Breast epithelium (tissue), 3 donors: Measurements from ENCODE around the gene GRIK4.

ENCODE experiments used
- POLR2A ChIP-seq: fragments of 450-650 bp; IDR thresholded peaks from one replicate; pipeline ENCODE4 v1.6.1; 2016; ENCODE audit warnings: antibody characterized with exemption, mild to moderate bottlenecking, moderate library complexity
- TF ChIP-seq, protein P1 (sequence below), 3 donors: fragments of 450-650 bp; IDR thresholded peaks; one replicate each; pipeline ENCODE4 v1.5.1; 2016 to 2017; ENCODE audit warnings: antibody characterized with exemption in 3 of 3, mild to moderate bottlenecking in 3 of 3, moderate library complexity in 3 of 3

DNA sequence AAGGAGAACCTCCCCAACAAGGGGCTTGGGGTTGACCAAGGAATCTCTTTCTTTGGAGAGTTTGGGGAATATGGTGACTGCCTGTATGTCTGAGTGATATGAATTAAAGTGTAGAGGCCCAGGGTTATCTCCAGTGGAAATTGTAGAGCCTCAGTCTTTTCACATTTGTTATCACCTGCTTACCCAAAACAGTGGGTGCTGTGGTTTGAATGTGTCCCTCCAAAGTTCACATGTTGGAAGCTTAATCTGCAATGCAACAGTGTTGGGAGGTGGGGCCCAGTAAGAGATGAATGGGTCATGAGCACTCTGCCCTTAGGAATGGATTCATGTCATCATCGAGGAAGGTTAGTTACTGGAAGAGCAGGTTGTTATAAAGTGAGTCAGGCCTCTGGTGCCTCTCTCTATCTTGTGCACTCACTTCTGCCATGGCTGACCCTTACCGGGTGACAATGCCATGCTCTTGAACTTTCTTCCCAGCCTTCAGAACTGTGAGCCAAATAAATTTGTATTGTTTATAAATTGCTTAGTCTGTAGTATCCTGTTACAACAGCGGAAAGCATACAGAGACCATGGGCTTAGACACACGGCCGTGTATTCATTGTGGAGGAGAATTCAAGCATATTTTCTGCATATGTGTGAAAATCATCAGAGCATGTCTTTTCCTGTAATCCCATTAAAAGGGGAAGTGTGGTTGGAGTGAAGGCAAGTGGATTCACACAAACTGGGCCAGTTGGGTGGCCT lies 398.3 kb downstream of the GRIK4 start:
- no peak for TF ChIP-seq POLR2A
- TF ChIP-seq, protein P1, sequence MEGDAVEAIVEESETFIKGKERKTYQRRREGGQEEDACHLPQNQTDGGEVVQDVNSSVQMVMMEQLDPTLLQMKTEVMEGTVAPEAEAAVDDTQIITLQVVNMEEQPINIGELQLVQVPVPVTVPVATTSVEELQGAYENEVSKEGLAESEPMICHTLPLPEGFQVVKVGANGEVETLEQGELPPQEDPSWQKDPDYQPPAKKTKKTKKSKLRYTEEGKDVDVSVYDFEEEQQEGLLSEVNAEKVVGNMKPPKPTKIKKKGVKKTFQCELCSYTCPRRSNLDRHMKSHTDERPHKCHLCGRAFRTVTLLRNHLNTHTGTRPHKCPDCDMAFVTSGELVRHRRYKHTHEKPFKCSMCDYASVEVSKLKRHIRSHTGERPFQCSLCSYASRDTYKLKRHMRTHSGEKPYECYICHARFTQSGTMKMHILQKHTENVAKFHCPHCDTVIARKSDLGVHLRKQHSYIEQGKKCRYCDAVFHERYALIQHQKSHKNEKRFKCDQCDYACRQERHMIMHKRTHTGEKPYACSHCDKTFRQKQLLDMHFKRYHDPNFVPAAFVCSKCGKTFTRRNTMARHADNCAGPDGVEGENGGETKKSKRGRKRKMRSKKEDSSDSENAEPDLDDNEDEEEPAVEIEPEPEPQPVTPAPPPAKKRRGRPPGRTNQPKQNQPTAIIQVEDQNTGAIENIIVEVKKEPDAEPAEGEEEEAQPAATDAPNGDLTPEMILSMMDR (IDR thresholded peaks at IDR 0.05), result no peak
